Naive thymus-derived CD4-positive, alpha-beta T cell (primary cell): ENCODE results near the gene RHOXF1. TPM values are rescaled to one million over a fixed set of nuclear protein-coding genes. Genes with fewer than 3 reads are reported as not detected.
A peak's percentile ranks its signal among the peaks of the same experiment; 100 is the strongest.
"Not testable (repeated sequence)": the region's sequence is repeated elsewhere in the genome, so short reads cannot be mapped to it uniquely, and the experiment has no call there.

Experiments used
- ATAC-seq: fragments of 150-1000 bp; cut with Tn5 transposase; 2 replicates; pipeline ENCODE4 v1.10.0; 2021; ENCODE audit warnings: mild to moderate bottlenecking, moderate library complexity
- CTCF ChIA-PET: fragments of 350-600 bp; sonication (Branson Sonifier 250); formaldehyde crosslinking; loops from one replicate; lab custom pipeline; 2021; ENCODE audit warnings: antibody characterized with exemption; lab: Charles Lee
- POLR2A ChIA-PET: fragments of 350-600 bp; sonication (Branson Sonifier 250); formaldehyde crosslinking; loops from one replicate; lab custom pipeline; 2021; ENCODE audit warnings: antibody characterized with exemption, inconsistent platforms; lab: Charles Lee
- DNase-seq, 9 donors: peaks; one replicate each; pipeline versions ENCODE4 v3.0.0 to v3.0.0-alpha.2; 2020 to 2022; ENCODE audit warnings: mixed read lengths in 1 of 9
- H3K27ac ChIP-seq: one replicate; pipeline ENCODE4 v1.7.0; 2013; ENCODE audit warnings: mild to moderate bottlenecking, low read depth, low read length, moderate library complexity
- H3K27me3 ChIP-seq, 2 donors: one replicate each; pipeline ENCODE4 v1.7.0; 2013; ENCODE audit warnings: low read length in 2 of 2, mild to moderate bottlenecking in 2 of 2, moderate library complexity in 2 of 2; ENCODE audit not compliant: control insufficient read depth in 2 of 2, insufficient read depth in 2 of 2
- H3K36me3 ChIP-seq, 3 experiments: 1 replicate in 2 of 3; 2 replicates in 1 of 3; pipeline ENCODE4 v1.7.0; 2013; ENCODE audit warnings: low read length in 3 of 3, mild to moderate bottlenecking in 3 of 3, moderate library complexity in 1 of 3; ENCODE audit not compliant: insufficient read depth in 3 of 3, control insufficient read depth in 2 of 3
- H3K4me1 ChIP-seq, 2 donors: one replicate each; pipeline ENCODE4 v1.7.0; 2013; ENCODE audit warnings: low read length in 2 of 2, mild to moderate bottlenecking in 2 of 2, moderate library complexity in 1 of 2; ENCODE audit not compliant: control insufficient read depth in 2 of 2, insufficient read depth in 2 of 2
- H3K4me3 ChIP-seq: 2 replicates; pipeline ENCODE4 v1.7.0; 2013; ENCODE audit warnings: mild to moderate bottlenecking, low read length
- H3K9me3 ChIP-seq, 3 experiments: 1 replicate in 2 of 3; 2 replicates in 1 of 3; pipeline ENCODE4 v1.7.0; 2013; ENCODE audit warnings: low read length in 3 of 3; ENCODE audit not compliant: control insufficient read depth in 2 of 3
- H3K27ac Mint-ChIP-seq, 9 donors: one replicate each; pipeline ENCODE4 v1.8.0; 2020 to 2022; ENCODE audit warnings: mixed read lengths in 9 of 9, mild to moderate bottlenecking in 8 of 9, moderate library complexity in 5 of 9, inconsistent platforms in 2 of 9
- H3K27me3 Mint-ChIP-seq, 5 donors: one replicate each; pipeline ENCODE4 v1.8.0; 2021 to 2022; ENCODE audit warnings: mixed read lengths in 5 of 5, mild to moderate bottlenecking in 1 of 5
- H3K36me3 Mint-ChIP-seq, 5 donors: one replicate each; pipeline ENCODE4 v1.8.0; 2020 to 2022; ENCODE audit warnings: mixed read lengths in 5 of 5, mild to moderate bottlenecking in 3 of 5, inconsistent platforms in 1 of 5
- H3K4me1 Mint-ChIP-seq, 7 donors: one replicate each; pipeline ENCODE4 v1.8.0; 2020 to 2022; ENCODE audit warnings: mixed read lengths in 7 of 7, mild to moderate bottlenecking in 3 of 7, inconsistent platforms in 1 of 7
- H3K4me3 Mint-ChIP-seq, 10 donors: one replicate each; pipeline ENCODE4 v1.8.0; 2020 to 2022; ENCODE audit warnings: mild to moderate bottlenecking in 10 of 10, mixed read lengths in 10 of 10, moderate library complexity in 6 of 10, inconsistent platforms in 2 of 10
- H3K9me3 Mint-ChIP-seq, 11 donors: one replicate each; pipeline ENCODE4 v1.8.0; 2020 to 2022; ENCODE audit warnings: mixed read lengths in 11 of 11, mild to moderate bottlenecking in 4 of 11, inconsistent platforms in 1 of 11, moderate library complexity in 1 of 11
- intact Hi-C, 2 donors: fragments of 100-400 bp; cut with micrococcal nuclease; formaldehyde crosslinking; loops; one replicate each; pipeline ENCODE4 v1.15.1; 2023
- polyA plus RNA-seq, 2 donors: library from polyadenylated mRNA; unstranded; fragments of 300-500 nt; fragmentation: Illumina TruSeq; gene quantifications; one replicate each; pipeline ENCODE4 v1.2.3, GENCODE V29; 2021
- total RNA-seq, 6 experiments: library from RNA in 5 of 6; stranded (reverse) in 5 of 6; gene quantifications; 1 replicate in 5 of 6; 2 replicates in 1 of 6; pipeline ENCODE4 v1.2.3 and lab custom pipeline; 2021 to 2026

Gene RHOXF1
- total and polyA plus RNA-seq, 7 experiments from 2014 or later = 0.37 to 1.9 (median 0.56) TPM; not detected in 2

GRCh38 chrX:120090208-120090607 is 25.5 kb downstream of the RHOXF1 start:
- H3K27me3 Mint-ChIP-seq = peaks cover 0 to 3% (median 0%) of the 10 kb centered on the region in 5 donors
- Histone ChIP-seq H3K36me3 (no peaks in the 10 kb centered on the region), H3K4me1 (no peaks in the 10 kb centered on the region), H3K27ac (no peak overlapping the region), H3K9me3 (no peaks in the 10 kb centered on the region), H3K27me3 (no peaks in the 10 kb centered on the region), H3K4me3 (no peak overlapping the region)
- peak overlapping the region in 1 of 9 donors; percentile 14 for H3K27ac Mint-ChIP-seq
- ChIA-PET CTCF (no interaction called here), POLR2A (no interaction called here)
- no peak overlapping the region for H3K4me3 Mint-ChIP-seq
- no peak for ATAC-seq
- H3K36me3 Mint-ChIP-seq = no peaks in the 10 kb centered on the region
- no peaks in the 10 kb centered on the region for H3K4me1 Mint-ChIP-seq
- intact Hi-C loops = no loop called here
- no peak for DNase-seq
- no peaks in the 10 kb centered on the region for H3K9me3 Mint-ChIP-seq

GRCh38 chrX:120087289-120088017 is 28.3 kb downstream of the RHOXF1 start:
- no peak overlapping the region for H3K4me3 ChIP-seq
- ATAC-seq = no peak
- no peaks in the 10 kb centered on the region for H3K27me3 ChIP-seq
- no peaks in the 10 kb centered on the region for H3K4me1 Mint-ChIP-seq
- no peaks in the 10 kb centered on the region for H3K36me3 Mint-ChIP-seq
- intact Hi-C loops = no loop called here
- peaks cover 0 to 3% (median 0%) of the 10 kb centered on the region in 5 donors for H3K27me3 Mint-ChIP-seq
- H3K4me3 Mint-ChIP-seq = no peak overlapping the region
- H3K9me3 ChIP-seq = no peaks in the 10 kb centered on the region
- H3K9me3 Mint-ChIP-seq = no peaks in the 10 kb centered on the region
- H3K4me1 ChIP-seq = no peaks in the 10 kb centered on the region
- DNase-seq = no peak
- no peak overlapping the region for H3K27ac ChIP-seq
- ChIA-PET POLR2A (no interaction called here), CTCF (no interaction called here)
- H3K27ac Mint-ChIP-seq = peak overlapping the region in 1 of 9 donors; percentile 81
- no peaks in the 10 kb centered on the region for H3K36me3 ChIP-seq

- H3K9me3 Mint-ChIP-seq, H3K4me3 ChIP-seq, H3K27me3 Mint-ChIP-seq, H3K4me1 ChIP-seq, H3K27me3 ChIP-seq, H3K27ac Mint-ChIP-seq, H3K4me3 Mint-ChIP-seq, H3K27ac ChIP-seq, CTCF ChIA-PET, H3K9me3 ChIP-seq, DNase-seq, intact Hi-C loops, H3K4me1 Mint-ChIP-seq, H3K36me3 ChIP-seq, POLR2A ChIA-PET, H3K36me3 Mint-ChIP-seq: not testable (repeated sequence)
- ATAC-seq = peak; percentile 40
Observed at GRCh38 chrX:120085553-120086185, 30.0 kb downstream of the RHOXF1 start.

GRCh38 chrX:120077590-120077989 is 38.1 kb downstream of the RHOXF1 start, which contains the start of gene RHOXF2B:
Gene RHOXF2B, minus strand, starts transcription at chrX:120077690. Its CDS starts 138 bp downstream, at chrX:120077552.
- H3K4me1 ChIP-seq, H3K27ac Mint-ChIP-seq, ATAC-seq, H3K9me3 ChIP-seq, H3K4me3 ChIP-seq, H3K4me3 Mint-ChIP-seq, H3K4me1 Mint-ChIP-seq, CTCF ChIA-PET, H3K27me3 ChIP-seq, POLR2A ChIA-PET, H3K36me3 Mint-ChIP-seq, DNase-seq, H3K27ac ChIP-seq, H3K9me3 Mint-ChIP-seq, H3K27me3 Mint-ChIP-seq, intact Hi-C loops, H3K36me3 ChIP-seq: not testable (repeated sequence)

- DNase-seq, H3K4me3 ChIP-seq, H3K27me3 Mint-ChIP-seq, H3K9me3 Mint-ChIP-seq, H3K27ac ChIP-seq, ATAC-seq, H3K4me1 Mint-ChIP-seq, H3K36me3 ChIP-seq, H3K9me3 ChIP-seq, H3K4me1 ChIP-seq, H3K27me3 ChIP-seq, CTCF ChIA-PET, H3K36me3 Mint-ChIP-seq, POLR2A ChIA-PET, intact Hi-C loops, H3K4me3 Mint-ChIP-seq, H3K27ac Mint-ChIP-seq: not testable (repeated sequence)
Observed at GRCh38 chrX:120066169-120066568, 49.5 kb downstream of the RHOXF1 start.

Other genes starting within 250 kb of the RHOXF1 start
- gene RNF113A, start 244.2 kb downstream of the RHOXF1 start, total RNA-seq = 10 to 100 TPM; 25.5 to 40.6 (median 34.7) TPM
- gene RNF113A, start 244.2 kb downstream of the RHOXF1 start, polyA plus RNA-seq = 10 to 100 TPM; 47.8 to 76.4 TPM
- gene NDUFA1, start 244.1 kb downstream of the RHOXF1 start, total RNA-seq = 10 to 100 TPM; 41.6 to 94.7 (median 46.8) TPM
- gene NDUFA1, start 244.1 kb downstream of the RHOXF1 start, polyA plus RNA-seq = 100 to 1,000 TPM; 172 to 313 TPM
- gene AKAP14, start 220.0 kb downstream of the RHOXF1 start, total RNA-seq = not detected
- gene AKAP14, start 220.0 kb downstream of the RHOXF1 start, polyA plus RNA-seq = not detected
- 10 to 100 TPM in 4 of 5 experiments, 1 to 10 TPM in 1; 9.7 to 19.3 (median 14.9) TPM for gene NKAP, start 172.2 kb downstream of the RHOXF1 start, total RNA-seq
- 1 to 10 TPM; 4.2 to 6.0 TPM for gene NKAP, start 172.2 kb downstream of the RHOXF1 start, polyA plus RNA-seq
- not detected for gene RHOXF2B, start 38.2 kb downstream of the RHOXF1 start, total RNA-seq
- under 1 TPM in 1 of 2 donors, not detected in 1; 0.08 TPM for gene RHOXF2B, start 38.2 kb downstream of the RHOXF1 start, polyA plus RNA-seq
- gene RHOXF2, start 42.7 kb upstream of the RHOXF1 start, total RNA-seq = under 1 TPM in 1 of 5 experiments, not detected in 4; 0.22 TPM
- not detected for gene RHOXF2, start 42.7 kb upstream of the RHOXF1 start, polyA plus RNA-seq
- 10 to 100 TPM; 15.3 to 30.7 (median 26.3) TPM for gene ZBTB33, start 134.9 kb upstream of the RHOXF1 start, total RNA-seq
- gene ZBTB33, start 134.9 kb upstream of the RHOXF1 start, polyA plus RNA-seq = 10 to 100 TPM; 13.7 to 16.0 TPM
- gene TMEM255A, start 195.5 kb upstream of the RHOXF1 start, total RNA-seq = 1 to 10 TPM in 1 of 5 experiments, not detected in 4; 1.2 TPM
- under 1 TPM; 0.06 to 0.12 TPM for gene TMEM255A, start 195.5 kb upstream of the RHOXF1 start, polyA plus RNA-seq
- gene ATP1B4, start 246.2 kb upstream of the RHOXF1 start, total RNA-seq = not detected
- not detected for gene ATP1B4, start 246.2 kb upstream of the RHOXF1 start, polyA plus RNA-seq